Measurements from ENCODE around the gene SYT17. TPM values are rescaled to one million over a fixed set of nuclear protein-coding genes. Genes with fewer than 3 reads are reported as not detected.

SYT17 gene
- total RNA-seq, 1 donor from 2014 or later = 13.3 TPM

GRCh38 chr16:19289811-19290485, 121.9 kb downstream of the SYT17 start:
- no peak for DNase-seq (ENCODE audit: extremely low spot score in 2 of 2)
- Histone ChIP-seq H3K9me3 (no peaks in the 10 kb centered on the region), H3K36me3 (no peaks in the 10 kb centered on the region), H3K27ac (no peak overlapping the region), H3K27me3 (no peaks in the 10 kb centered on the region), H3K4me3 (no peak overlapping the region), H3K4me1 (no peaks in the 10 kb centered on the region)
- TF ChIP-seq POLR2A (IDR thresholded peaks at IDR 0.05) = no peak
- TF ChIP-seq CTCF (IDR thresholded peaks at IDR 0.05) = no peak
- no peak for TF ChIP-seq POLR2AphosphoS5 (IDR thresholded peaks at IDR 0.05; ENCODE audit: insufficient read depth in 1 of 2, low read depth in 1 of 2)
- intact Hi-C loops (cut with DNase I) = no loop called here

- no peaks in the 10 kb centered on the region for H3K27me3 ChIP-seq
- no peaks in the 10 kb centered on the region for H3K9me3 ChIP-seq
- H3K4me3 ChIP-seq = no peak overlapping the region
- intact Hi-C loops (cut with DNase I) = no loop called here
- TF ChIP-seq POLR2A (IDR thresholded peaks at IDR 0.05) (no peak), POLR2AphosphoS5 (IDR thresholded peaks at IDR 0.05; ENCODE audit: insufficient read depth in 1 of 2, low read depth in 1 of 2) (no peak), CTCF (IDR thresholded peaks at IDR 0.05) (no peak)
- DNase-seq (ENCODE audit: extremely low spot score in 2 of 2) = no peak
- no peaks in the 10 kb centered on the region for H3K4me1 ChIP-seq
- H3K27ac ChIP-seq = no peak overlapping the region
- H3K36me3 ChIP-seq = no peaks in the 10 kb centered on the region
These were observed 122.8 kb downstream of the SYT17 start for GRCh38 chr16:19290860-19291259.

- no peak for DNase-seq (ENCODE audit: extremely low spot score in 2 of 2)
- TF ChIP-seq POLR2A (IDR thresholded peaks at IDR 0.05) (no peak), POLR2AphosphoS5 (IDR thresholded peaks at IDR 0.05; ENCODE audit: insufficient read depth in 1 of 2, low read depth in 1 of 2) (no peak), CTCF (IDR thresholded peaks at IDR 0.05) (no peak)
These were observed 123.4 kb downstream of the SYT17 start for GRCh38 chr16:19291475-19291874.

GRCh38 chr16:19292186-19292585, 124.1 kb downstream of the SYT17 start:
- no peaks in the 10 kb centered on the region for H3K36me3 ChIP-seq
- no peak for DNase-seq (ENCODE audit: extremely low spot score in 2 of 2)
- no peak overlapping the region for H3K4me3 ChIP-seq
- no peaks in the 10 kb centered on the region for H3K27me3 ChIP-seq
- intact Hi-C loops (cut with DNase I) = no loop called here
- no peak for TF ChIP-seq POLR2A (IDR thresholded peaks at IDR 0.05)
- TF ChIP-seq POLR2AphosphoS5 (IDR thresholded peaks at IDR 0.05; ENCODE audit: insufficient read depth in 1 of 2, low read depth in 1 of 2) = no peak
- no peak for TF ChIP-seq CTCF (IDR thresholded peaks at IDR 0.05)
- H3K9me3 ChIP-seq = no peaks in the 10 kb centered on the region
- no peak overlapping the region for H3K27ac ChIP-seq
- H3K4me1 ChIP-seq = no peaks in the 10 kb centered on the region

More at GRCh38 chr16:19291475-19291874, 123.4 kb downstream of the SYT17 start:
- Histone ChIP-seq H3K27me3 (no peaks in the 10 kb centered on the region), H3K4me3 (no peak overlapping the region), H3K36me3 (no peaks in the 10 kb centered on the region), H3K9me3 (no peaks in the 10 kb centered on the region), H3K4me1 (no peaks in the 10 kb centered on the region), H3K27ac (no peak overlapping the region)
- intact Hi-C loops (cut with DNase I) = no loop called here

- no peaks in the 10 kb centered on the region for H3K27me3 ChIP-seq
- no peak for TF ChIP-seq POLR2A (IDR thresholded peaks at IDR 0.05)
- TF ChIP-seq CTCF (IDR thresholded peaks at IDR 0.05) = no peak
- no peaks in the 10 kb centered on the region for H3K4me1 ChIP-seq
- no peaks in the 10 kb centered on the region for H3K9me3 ChIP-seq
- intact Hi-C loops (cut with DNase I) = no loop called here
- no peak overlapping the region for H3K4me3 ChIP-seq
- no peak for DNase-seq (ENCODE audit: extremely low spot score in 2 of 2)
- no peaks in the 10 kb centered on the region for H3K36me3 ChIP-seq
- H3K27ac ChIP-seq = no peak overlapping the region
These were observed 126.2 kb downstream of the SYT17 start for GRCh38 chr16:19294156-19294649.

Measured in vagina (tissue), 2 donors.